ENCODE data around the gene DOK5. TPM values are rescaled to one million over a fixed set of nuclear protein-coding genes. Genes with fewer than 3 reads are reported as not detected.
"Not testable (repeated sequence)": the region's sequence is repeated elsewhere in the genome, so short reads cannot be mapped to it uniquely, and the experiment has no call there.

DOK5 gene
- total RNA-seq, 1 donor from 2014 or later = 3.1 TPM

DNA sequence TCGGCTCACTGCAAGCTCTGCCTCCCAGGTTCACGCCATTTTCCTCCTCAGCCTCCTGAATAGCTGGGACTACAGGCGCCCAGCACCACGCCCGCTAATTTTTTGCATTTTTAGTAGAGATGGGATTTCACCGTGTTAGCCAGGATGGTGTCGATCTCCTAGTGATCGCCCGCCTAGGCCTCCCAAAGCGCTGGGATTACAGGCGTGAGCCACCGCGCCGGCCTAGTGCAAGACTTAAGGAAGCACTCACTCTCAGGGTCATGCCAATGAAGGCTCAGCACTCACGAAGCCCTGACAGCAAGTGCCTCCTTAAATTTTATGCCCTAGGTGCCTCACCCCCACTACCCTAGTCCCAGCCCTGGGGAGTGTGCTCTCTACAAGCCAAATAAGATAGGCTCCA is 4.7 kb upstream of the DOK5 start:
- intact Hi-C loops (cut with micrococcal nuclease) = no loop called here

DNA sequence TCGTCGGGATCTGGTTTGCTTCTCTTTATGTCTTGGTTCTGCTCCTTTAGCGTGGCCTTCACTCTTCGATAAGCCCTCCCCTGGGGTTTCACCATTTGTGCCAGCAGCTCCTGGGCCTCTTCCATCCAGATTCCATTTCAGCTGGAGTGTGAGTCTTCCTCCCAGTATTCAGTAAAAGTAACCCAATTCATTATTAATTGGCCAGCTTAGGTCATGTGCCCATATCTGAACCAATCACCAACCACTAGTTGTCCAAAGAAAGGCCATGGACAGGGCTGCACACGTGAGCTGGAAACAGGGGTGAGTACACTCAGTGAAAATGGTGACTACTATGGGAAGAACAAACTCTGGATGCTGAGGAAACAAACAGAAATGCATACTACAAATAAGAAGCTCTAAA is 2.8 kb upstream of the DOK5 start:
- intact Hi-C loops (cut with micrococcal nuclease) = no loop called here

DNA sequence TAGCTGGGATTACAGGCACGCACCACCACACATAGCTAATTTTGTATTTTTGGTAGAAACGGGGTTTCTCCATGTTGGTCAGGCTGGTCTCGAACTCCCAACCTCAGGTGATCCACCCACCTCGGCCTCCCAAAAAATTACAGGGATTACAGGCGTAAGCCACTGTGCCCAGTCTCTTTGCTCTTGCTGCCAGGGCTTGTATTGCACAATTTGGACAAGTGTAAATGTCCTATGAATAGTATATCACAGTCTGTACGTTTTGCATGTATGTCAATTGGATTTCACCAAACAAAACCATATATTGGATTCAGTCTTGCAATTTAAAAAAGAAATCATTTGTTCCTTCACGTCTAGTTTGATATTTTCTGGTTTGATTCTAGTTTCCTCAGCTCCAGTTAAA is 2.1 kb upstream of the DOK5 start:
- intact Hi-C loops (cut with micrococcal nuclease) = no loop called here

DNA sequence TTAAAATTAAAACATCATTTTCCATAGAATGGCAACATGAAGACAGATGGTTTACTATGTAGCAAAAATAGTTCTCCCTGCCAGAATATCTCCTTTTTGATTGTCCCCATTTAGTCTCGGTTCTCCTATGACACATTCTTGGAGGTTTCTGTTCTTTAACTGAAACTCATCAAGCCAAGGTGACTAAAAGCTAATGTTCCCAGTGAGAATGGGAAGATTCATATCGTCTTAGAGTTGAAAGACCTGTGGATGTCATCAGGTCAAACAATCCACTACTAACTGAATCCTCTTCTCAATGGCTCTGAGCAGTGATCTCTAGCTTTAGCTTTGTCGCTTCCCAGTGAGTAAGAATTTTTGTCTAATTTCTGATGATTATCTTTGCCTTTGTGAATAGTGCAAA is 1.3 kb upstream of the DOK5 start:
- intact Hi-C loops (cut with micrococcal nuclease) = no loop called here

DNA sequence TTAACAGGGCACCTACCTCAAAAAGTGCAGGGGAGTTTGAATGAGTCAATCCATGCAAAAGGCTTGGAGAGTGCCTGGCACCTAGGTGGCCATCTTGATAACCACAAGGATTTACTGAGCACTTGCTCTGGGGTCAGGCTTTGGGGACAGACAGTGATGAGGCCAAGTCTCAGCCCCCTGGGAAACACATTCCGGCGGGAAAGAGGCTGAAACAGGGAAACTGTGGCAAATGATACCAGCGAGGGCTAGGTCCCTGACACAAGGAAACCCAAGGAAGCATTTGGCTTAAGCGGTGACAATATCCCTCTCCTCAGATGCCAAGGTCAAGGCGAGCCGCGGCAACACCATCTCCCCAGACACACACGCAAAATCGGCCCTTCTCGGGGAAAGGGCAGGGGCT is 527 bp upstream of the DOK5 start:
- intact Hi-C loops (cut with micrococcal nuclease) = no loop called here

DNA sequence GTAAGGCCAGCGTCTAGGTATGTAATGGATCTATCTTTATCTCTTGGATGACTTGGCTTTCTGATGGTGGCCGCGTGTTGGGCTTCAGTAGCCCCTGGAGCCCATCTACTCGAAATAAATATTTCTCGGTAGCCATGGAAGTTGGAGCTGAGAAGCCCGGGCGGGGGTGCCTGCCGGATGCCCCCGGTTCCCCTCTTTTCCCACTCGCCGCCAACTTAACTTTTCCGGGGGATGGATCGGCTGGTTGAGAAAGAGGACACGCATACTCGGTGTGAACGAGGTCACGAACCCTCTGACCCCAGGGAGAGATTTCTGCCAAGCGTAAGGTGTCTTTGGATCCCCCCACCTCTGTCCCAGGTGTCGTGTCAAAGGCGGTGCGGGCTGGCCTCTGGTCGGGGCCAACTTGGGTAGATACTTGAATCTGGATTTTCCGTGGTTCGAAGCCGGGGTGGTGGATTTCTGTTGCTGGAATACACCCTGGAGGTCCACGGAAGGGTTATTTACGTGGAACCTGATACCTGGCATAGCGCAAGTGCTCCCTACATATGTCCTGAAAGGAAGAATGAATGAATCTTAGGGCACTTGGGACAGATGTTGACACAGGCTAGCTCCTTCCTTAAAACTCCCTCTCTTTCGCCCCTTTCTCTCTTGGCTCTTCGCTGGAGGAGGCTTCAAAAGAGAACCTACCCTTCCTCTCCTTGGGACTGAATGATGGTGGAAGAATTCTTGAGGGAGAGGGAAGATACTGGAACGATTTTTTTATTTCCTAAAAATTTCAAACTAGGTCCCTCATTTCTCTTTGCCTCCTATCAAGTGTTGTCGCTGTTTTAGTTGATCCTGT is 996 bp downstream of the DOK5 start:
- intact Hi-C loops (cut with micrococcal nuclease) = no loop called here

DNA sequence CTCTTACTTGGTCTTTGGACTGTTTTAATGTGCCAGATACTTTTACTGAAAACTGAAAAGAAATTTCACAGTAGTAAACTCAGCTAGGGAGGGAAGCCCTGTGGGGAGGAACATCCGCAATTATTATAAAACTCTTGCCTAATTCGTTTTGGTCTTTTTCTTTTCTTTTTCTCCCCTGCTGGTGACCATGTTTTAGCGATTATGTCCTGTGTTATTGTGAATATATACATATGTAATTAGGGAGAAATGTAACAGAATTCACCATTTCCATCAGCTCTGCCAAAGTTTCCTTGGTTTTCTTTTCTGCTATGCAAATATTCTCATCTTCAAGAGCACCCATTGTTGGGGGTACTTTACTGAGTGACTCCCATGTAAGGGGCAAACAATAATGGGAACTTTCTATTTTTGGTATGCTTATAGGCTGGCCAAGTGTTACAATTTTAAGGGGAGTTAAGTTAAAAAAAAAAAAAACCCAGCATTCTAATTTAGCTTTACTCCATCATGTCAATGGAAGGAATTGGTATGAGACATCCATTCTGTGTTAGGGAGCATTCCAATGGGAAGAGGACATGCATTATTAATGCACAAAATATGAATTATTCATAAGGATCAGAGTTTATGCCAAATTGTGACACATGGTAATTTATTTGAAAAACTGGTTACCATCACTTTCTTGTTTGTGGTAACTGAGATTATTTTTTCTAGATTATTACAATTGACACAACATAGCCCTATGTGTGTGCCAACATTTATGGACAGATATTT is 2.0 kb downstream of the DOK5 start:
- intact Hi-C loops (cut with micrococcal nuclease) = no loop called here

DNA sequence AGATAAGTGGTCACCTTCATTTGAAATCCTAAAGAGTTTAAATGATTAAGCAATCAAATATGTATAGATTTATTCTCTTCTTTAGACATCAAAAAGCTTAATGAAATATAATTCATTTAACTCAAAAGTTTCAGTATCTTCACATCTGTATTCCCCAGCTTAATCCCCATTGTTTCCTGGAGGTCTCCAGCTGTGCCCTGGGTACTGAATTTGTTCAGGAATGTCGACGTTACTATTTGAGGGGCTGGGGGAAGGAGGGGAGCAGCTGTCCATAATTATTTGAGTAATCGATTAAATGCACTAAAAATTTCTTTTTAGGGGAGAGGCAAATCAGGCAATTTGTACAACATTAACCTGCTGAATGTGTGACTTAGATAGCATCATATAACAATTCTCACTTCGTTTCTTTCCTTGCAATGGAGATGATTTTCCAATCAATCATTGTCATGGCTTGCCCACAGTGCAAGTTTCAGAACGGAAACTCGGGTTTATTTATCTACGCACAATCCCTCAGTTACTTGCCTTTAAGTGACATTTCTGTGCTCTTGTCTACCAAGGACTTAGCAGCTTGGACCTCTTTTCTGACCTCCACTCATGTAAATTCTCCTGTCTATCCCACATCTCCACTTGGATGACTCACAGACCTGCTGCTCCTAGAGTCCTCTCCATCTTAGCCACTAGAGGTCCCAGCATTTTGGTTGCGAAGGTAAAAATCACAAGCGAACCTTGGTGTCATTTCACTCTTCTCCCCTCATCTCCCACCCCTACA is 3.9 kb downstream of the DOK5 start:
- intact Hi-C loops (cut with micrococcal nuclease) = no loop called here

DNA sequence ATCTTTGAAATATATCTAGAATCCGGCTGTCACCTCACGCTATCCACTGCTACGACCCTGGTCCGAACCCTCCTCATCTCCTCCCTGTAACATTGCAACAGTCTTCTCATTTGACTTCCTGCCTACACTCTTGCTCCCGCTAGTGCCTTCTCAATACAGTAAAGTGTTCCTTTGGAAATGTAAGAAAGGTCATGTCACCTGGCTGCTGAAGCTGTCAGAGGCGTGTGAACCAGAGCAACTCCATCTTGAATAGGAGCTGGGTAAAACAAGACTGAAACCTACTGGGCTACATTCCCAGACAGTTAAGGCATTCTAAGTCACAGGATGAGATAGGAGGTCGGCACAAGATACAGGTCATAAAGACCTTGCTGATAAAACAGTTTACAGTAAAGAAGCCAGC is 4.5 kb downstream of the DOK5 start:
- intact Hi-C loops (cut with micrococcal nuclease) = not testable (repeated sequence)

DNA sequence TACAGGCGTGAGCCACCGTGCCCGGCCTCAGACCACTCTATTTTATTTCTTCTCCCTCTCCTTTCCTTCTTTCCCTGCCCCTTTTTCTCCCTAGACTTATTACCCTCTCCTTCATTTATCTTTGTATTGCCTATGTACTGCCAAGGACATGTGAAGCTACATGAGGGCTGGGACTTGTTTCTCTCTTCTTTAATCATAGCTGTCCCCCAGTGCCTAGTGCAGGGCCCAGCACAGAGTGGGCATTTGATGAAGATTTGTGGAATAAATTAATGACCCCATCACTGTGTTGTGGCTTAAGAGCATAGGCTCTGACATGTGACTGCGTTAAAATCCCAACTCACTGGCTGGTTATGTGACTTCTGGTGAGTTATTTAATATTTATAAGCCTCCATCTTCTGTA is 6.0 kb downstream of the DOK5 start:
- intact Hi-C loops (cut with micrococcal nuclease) = no loop called here

DNA sequence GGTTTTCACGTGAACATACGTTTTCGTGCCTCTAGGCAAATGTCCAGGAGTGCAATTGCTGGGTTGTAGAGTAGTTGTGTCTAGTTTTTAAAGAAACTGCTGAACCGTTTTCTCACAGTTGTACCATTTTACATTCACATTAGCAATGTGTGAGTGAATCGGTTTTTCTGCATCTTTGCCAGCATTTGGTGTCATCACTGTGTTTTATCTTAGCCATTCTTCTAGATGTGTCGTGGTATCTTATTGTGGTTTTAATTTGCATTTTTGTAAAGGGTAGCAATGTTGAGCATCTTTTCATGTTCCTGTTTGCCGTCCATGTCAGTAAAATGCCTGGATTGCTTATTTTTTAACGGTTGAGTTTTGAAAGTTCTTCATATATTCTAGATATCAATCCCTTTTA is 10.2 kb downstream of the DOK5 start:
- intact Hi-C loops (cut with micrococcal nuclease) = no loop called here

DNA sequence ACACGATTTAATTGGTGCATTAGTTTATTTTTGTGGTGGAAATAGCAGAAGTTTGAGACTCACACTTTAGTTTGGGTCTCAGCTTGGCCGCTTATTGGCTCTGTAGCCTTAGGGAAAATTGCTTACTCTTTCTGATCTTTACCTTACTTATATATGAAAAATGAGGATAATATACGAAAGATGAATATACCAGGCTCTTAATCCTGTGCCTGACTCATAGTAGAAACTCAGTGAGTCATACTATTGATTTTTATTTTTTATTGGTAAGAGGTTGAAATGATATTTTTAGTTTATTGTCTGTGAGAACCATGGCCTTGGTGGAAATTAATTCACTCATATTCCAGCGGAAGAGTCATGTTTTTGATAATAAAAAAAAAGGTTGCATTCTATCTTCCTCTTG is 11.2 kb downstream of the DOK5 start:
- intact Hi-C loops (cut with micrococcal nuclease) = no loop called here

DNA sequence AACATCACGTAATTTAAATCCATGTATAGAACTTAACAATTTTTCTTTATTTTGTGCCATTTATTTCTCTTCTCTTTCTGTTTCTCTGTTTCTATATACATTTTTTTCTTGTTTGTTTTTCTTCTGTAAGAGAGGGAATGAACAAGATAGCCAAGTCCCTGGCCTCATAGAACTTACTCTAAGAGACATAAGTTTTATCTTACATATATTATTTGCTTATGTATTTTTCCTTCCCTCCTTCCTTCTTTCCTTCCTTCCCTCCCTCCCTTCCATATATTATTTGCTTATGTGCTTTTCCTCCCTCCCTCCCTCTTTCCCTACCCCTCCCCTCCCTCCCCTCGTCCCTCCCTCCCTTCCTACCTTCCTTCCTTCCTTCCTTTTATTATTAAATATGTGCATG is 13.0 kb downstream of the DOK5 start:
- intact Hi-C loops (cut with micrococcal nuclease) = no loop called here

DNA sequence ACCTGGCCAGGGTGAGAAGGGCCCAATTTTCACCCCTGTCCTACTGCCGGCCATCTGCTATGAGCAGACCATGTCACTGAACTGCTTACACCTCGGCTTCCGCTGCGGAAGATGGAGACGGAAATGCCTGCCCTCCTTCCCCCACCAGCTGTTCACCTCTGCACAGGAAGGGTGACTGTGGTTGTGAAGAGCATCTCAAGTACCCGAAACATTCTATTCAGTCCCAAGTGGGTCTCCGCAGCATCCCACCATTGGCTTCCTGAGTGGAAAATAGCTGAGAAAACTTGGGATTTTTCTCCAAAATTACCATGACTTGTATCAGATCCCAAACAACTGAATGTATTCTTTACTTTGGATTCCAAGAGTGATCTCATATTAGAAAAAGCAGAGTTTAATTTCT is 16.1 kb downstream of the DOK5 start:
- intact Hi-C loops (cut with micrococcal nuclease) = no loop called here

DNA sequence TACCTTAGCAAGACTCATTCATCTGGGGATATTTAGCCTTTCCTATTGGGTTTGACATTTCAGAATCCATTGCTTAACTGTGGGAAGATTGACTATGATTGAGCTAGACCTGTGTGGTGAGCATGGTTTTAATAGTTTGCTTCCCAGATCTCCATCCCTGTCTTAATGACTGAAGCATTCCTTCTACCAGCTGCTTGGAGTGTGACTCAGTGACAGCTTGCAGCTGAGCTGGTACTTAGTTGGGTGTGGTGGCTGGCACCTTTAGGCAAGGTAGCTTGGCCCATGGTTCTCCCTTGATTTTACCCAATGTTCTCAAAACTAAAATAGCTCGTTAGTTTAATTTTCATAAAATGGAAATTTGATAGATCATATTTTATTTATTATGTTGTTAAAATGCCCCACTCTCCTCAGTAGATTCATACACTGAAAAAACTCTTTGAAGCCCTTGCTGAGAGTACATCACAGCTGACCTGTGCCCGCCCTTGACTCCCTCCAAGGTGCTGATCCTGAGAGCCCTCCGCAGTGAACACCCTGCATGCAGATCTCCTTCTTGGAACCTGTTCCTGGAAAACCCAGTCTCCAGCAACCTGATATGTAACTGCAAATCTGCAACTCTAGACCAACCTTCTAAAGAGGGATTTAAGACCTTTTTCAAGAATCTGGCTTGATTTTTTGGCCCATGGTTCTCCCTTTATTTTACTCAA is 19.1 kb downstream of the DOK5 start:
- intact Hi-C loops (cut with micrococcal nuclease) = no loop called here

DNA sequence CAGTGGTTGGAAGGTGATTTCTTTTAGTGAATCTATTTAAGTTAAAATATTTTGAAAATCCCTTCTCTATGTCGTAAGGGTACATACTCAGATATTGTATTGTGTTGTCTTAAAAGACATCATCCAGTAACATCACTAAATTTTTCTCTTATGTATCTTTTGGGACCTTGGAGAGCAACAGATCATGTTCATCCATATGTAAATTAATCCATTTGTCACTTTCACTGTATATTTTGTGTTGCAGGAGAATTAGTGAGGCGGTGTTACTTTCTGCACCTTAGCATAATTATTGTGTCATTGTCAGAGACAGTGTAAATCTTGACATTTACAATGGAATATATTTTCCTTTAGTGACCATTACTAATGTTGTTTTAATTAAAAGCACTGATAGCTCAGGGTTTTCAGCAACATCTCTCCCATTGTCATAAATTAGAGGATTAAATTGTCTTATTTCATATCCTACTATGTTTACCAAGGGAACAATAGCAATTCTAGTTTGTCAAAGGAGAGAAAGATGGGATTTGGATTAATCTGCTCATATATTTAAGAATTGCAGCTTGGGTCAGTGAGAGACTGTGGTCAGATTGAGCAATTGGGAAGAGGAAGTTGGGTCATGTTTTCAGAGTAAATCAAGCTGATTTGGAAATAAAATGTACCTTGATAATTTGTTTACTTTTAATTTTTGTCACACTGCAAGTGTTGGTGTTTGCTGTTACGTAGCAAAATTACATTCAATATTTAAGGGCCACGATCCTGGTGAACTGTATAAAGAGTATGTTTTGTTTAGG is 22.7 kb downstream of the DOK5 start:
- intact Hi-C loops (cut with micrococcal nuclease) = no loop called here

DNA sequence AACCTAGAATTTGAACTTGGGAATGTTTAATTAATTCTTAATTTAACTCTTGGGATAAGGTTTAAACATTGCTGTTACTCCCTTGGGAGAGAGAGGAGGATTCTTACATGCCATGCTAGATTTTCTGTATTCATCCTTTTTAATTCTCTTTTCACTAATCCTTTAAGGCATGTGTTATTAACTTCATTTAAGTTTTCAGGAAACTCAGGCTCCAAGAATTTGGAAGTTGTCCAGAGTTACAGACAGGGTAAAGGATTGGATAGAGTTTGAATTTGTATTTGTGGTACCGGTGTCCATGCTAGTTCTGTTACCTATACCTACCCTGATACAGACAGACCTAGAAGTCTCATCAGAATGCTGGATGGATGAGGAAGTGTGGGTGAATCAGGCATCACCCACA is 23.7 kb downstream of the DOK5 start:
- intact Hi-C loops (cut with micrococcal nuclease) = no loop called here

DNA sequence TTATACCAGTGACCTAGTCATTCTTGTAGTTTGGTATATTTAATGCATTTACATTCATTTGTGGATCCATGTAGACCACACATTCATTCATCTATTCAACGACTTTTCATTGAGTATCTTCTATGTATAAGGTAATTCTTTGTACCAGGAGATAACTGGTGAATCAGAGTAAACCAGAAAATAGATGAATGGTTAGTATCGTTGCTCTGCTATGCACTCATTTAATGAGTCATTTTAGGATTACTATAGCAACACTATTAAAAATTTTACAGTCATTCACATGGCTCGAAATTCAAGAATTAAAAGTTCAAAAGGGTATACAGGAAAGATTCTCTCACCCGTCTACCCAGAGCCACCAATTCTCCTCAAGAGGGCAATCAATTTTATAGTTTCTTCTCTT is 26.8 kb downstream of the DOK5 start:
- intact Hi-C loops (cut with micrococcal nuclease) = no loop called here

DNA sequence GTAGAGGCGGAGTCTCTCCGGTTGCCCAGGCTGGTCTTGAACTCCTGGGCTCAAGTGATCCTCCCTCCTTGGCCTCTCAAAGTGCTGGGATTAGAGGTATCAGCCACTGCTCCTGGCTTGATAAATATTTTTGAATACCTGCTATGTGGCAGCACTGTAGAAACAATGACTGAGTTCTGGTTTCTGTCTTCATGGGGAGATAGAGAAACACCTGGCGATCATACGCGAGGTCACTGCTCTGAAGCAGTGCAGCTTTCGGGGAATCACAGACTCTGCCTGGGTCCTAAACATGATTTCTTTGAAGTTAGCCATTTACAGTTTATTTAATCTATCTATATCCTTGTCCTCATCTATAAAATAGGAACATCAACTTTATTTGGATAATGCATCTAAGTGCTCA is 31.2 kb downstream of the DOK5 start:
- intact Hi-C loops (cut with micrococcal nuclease) = no loop called here

DNA sequence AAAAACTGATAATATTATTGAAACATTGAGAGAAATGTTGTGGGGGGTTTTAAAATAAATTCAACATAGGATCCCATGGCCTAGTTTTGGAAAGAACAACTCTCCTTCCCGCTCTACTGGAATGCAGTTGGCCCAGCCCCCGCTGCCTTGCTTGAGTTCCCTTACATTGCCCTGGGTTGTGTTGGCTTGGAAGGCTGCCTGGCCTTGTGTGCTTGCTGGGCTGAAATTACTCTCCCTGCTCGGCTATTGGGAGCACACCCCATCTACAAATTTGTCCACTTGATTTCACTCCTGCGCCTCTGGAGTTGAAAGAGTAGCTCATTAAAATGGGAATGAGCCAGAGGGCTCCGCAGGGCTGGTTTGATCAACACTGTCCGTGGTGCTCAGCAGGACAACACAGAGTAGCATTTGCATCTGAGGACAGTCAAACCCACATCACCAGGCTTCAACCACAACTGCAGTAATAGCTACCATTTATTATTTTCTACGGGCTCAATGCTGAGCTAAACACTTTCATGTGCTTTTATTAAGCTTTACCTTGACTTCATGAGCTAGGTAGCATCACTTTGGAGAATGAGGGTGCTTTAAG is 35.2 kb downstream of the DOK5 start:
- intact Hi-C loops (cut with micrococcal nuclease) = no loop called here
